HepG2 (cell line): Measurements from ENCODE around the gene LCN1. TPM values are rescaled to one million over a fixed set of nuclear protein-coding genes. Genes with fewer than 3 reads are reported as not detected.

ENCODE experiments used
- GATAD1 ChIP-seq: IDR thresholded peaks from 2 replicates; pipeline ENCODE4 v1.6.1; 2016; ENCODE audit warnings: missing genetic modification reagents, missing compliant biosample characterization
- HOXD1 ChIP-seq: sonication (generic); formaldehyde crosslinking; IDR thresholded peaks from 2 replicates; pipeline ENCODE4 v1.5.0; 2020; ENCODE audit warnings: missing genetic modification reagents
- MEIS2 ChIP-seq: sonication (generic); formaldehyde crosslinking; IDR thresholded peaks from 2 replicates; pipeline ENCODE4 v1.9.0; 2021; ENCODE audit warnings: mild to moderate bottlenecking, missing genetic modification reagents
- NPAS2 ChIP-seq: sonication (generic); formaldehyde crosslinking; IDR thresholded peaks from 2 replicates; pipeline ENCODE4 v1.8.0; 2022; ENCODE audit warnings: mild to moderate bottlenecking, missing genetic modification reagents, borderline replicate concordance
- PHF5A ChIP-seq: IDR thresholded peaks from one replicate; pipeline ENCODE4 v1.6.1; 2018; ENCODE audit warnings: low read depth, missing genetic modification reagents; ENCODE audit not compliant: unreplicated experiment
- SMARCC2 ChIP-seq: fragments of 450-650 bp; IDR thresholded peaks from 2 replicates; pipeline ENCODE4 v1.6.1; 2017; ENCODE audit warnings: antibody characterized with exemption, mild to moderate bottlenecking
- SMYD3 ChIP-seq: sonication (generic); formaldehyde crosslinking; IDR thresholded peaks from 2 replicates; pipeline ENCODE4 v1.8.1; 2023; ENCODE audit warnings: mild to moderate bottlenecking, missing genetic modification reagents
- SP1 ChIP-seq, 2 experiments: fragments of 450-650 bp in 1 of 2; sonication (generic) in 1 of 2; formaldehyde crosslinking in 1 of 2; IDR thresholded peaks; 2 replicates each; pipeline versions ENCODE4 v1.4.0 to v1.6.1; 2016 to 2020; ENCODE audit warnings: missing genetic modification reagents in 1 of 2
- TOPORS ChIP-seq: sonication (generic); formaldehyde crosslinking; IDR thresholded peaks from 2 replicates; pipeline ENCODE4 v1.8.0; 2023; ENCODE audit warnings: mild to moderate bottlenecking, missing genetic modification reagents
- ZFP90 ChIP-seq: sonication (generic); formaldehyde crosslinking; IDR thresholded peaks from 2 replicates; pipeline ENCODE4 v1.8.0; 2022; ENCODE audit warnings: missing genetic modification reagents, mild to moderate bottlenecking, inconsistent platforms, borderline replicate concordance
- ZNF589 ChIP-seq: sonication (generic); formaldehyde crosslinking; conservative IDR thresholded peaks from 2 replicates; pipeline ENCODE4 v1.8.0; 2022; ENCODE audit warnings: mild to moderate bottlenecking, moderate library complexity, missing genetic modification reagents
- ZNF749 ChIP-seq: sonication (generic); formaldehyde crosslinking; IDR thresholded peaks from 2 replicates; pipeline ENCODE4 v1.8.0; 2022; ENCODE audit warnings: mild to moderate bottlenecking, missing genetic modification reagents, moderate library complexity, borderline replicate concordance
- ZNF788 ChIP-seq: sonication (generic); formaldehyde crosslinking; IDR thresholded peaks from 2 replicates; pipeline ENCODE4 v1.5.0; 2020; ENCODE audit warnings: mild to moderate bottlenecking, missing genetic modification reagents, borderline replicate concordance
- ZNF816 ChIP-seq: sonication (generic); formaldehyde crosslinking; IDR thresholded peaks from 2 replicates; pipeline ENCODE4 v1.8.0; 2022; ENCODE audit warnings: missing genetic modification reagents, mild to moderate bottlenecking, borderline replicate concordance
- ZNF879 ChIP-seq: sonication (generic); formaldehyde crosslinking; IDR thresholded peaks from 2 replicates; pipeline ENCODE4 v1.8.1; 2023; ENCODE audit warnings: missing genetic modification reagents
- ZSCAN22 ChIP-seq: sonication (generic); formaldehyde crosslinking; IDR thresholded peaks from 2 replicates; pipeline ENCODE4 v1.4.0; 2020; ENCODE audit warnings: mild to moderate bottlenecking, missing genetic modification reagents
- polyA plus RNA-seq, 8 experiments: library from polyadenylated mRNA; depleted of rRNA in 3 of 8; stranded (reverse) in 7 of 8; unstranded in 1 of 8; fragments of >200 nt; fragmentation: Illumina TruSeq in 4 of 8; extraction: Trizol in 4 of 8; gene quantifications; 2 replicates each; pipeline versions ENCODE4 v1.2.1 to v1.2.3, GENCODE V29; 2011 to 2016; ENCODE audit warnings: low read depth in 4 of 8, missing spikeins in 1 of 8, mixed read lengths in 1 of 8; ENCODE audit not compliant: insufficient read depth in 1 of 8
- total RNA-seq, 5 experiments: library from RNA; depleted of rRNA; stranded (reverse); fragments of >200 nt; fragmentation: Illumina TruSeq; extraction: Trizol; gene quantifications; 2 replicates each; pipeline ENCODE4 v1.2.3, GENCODE V29; 2016; ENCODE audit warnings: low read depth in 1 of 5
- TF ChIP-seq, protein P1 (sequence below): sonication (generic); formaldehyde crosslinking; IDR thresholded peaks from 2 replicates; pipeline ENCODE4 v1.8.0; 2022; ENCODE audit warnings: missing genetic modification reagents, mild to moderate bottlenecking, inconsistent platforms, borderline replicate concordance
- TF ChIP-seq, protein P2 (sequence below): sonication (generic); formaldehyde crosslinking; conservative IDR thresholded peaks from 2 replicates; pipeline ENCODE4 v1.4.0; 2020; ENCODE audit warnings: mild to moderate bottlenecking, missing genetic modification reagents, moderate library complexity
- TF ChIP-seq, protein P3 (sequence below): conservative IDR thresholded peaks from 2 replicates; pipeline ENCODE4 v1.6.1; 2018; ENCODE audit warnings: missing genetic modification reagents
- TF ChIP-seq, protein P4 (sequence below): IDR thresholded peaks from 2 replicates; pipeline ENCODE4 v1.6.1; 2016; ENCODE audit warnings: missing genetic modification reagents, missing compliant biosample characterization
- TF ChIP-seq, protein P5 (sequence below): sonication (generic); formaldehyde crosslinking; IDR thresholded peaks from 2 replicates; pipeline ENCODE4 v1.4.0; 2020; ENCODE audit warnings: mild to moderate bottlenecking, missing genetic modification reagents, borderline replicate concordance

LCN1 gene
- total and polyA plus RNA-seq, 2 of the 13 experiments (the other 11 are each of a cell fraction or from before 2014, with no cell fraction given) = not detected

DNA sequence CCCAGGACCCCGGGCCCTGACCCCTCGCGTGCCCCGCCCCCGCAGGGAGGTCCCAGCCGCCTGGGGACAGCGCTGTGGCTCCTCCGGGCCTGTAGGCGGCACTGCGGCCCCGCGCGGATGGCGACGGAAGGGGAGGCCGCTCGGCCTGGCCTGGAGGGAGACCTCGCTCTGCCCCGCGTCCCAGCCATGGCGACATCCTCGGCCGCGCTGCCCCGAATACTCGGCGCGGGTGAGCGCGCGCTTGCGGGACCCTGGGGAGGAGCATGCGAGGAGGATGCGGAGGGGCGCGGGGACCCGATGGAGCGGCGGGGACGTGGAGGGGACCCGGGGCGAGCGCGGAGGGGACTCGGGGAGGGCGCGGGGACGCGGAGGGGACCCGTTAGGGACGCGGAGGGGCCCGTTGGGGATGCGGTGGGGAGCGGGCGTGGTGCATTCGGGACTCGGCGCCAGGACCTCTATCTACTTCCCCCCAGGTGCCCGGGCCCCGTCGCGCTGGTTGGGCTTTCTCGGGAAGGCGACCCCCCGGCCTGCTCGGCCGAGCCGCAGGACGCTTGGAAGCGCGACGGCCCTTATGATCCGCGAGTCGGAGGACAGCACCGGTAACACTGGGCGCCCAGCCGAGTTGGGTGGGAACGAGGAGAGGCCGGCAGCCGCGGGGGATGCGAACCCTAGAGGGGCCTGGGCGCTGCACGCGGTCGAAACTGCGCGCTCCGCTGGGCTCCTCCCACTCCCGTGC, 20.5 kb upstream of the LCN1 start, which contains the start of gene MRPS2 (continued):
- TF ChIP-seq TOPORS (CRISPR knock-in tag) (peak; percentile 40; the same call in 1 of the 2 replicates), ZNF589 (CRISPR knock-in tag) (0 out of 2 replicates have a peak, but pooled peaks have one; percentile 65), PHF5A (peak; percentile 74), SMYD3 (CRISPR knock-in tag) (no peak), MEIS2 (peak; percentile 84), NPAS2 (CRISPR knock-in tag) (0 out of 2 replicates have a peak, but pooled peaks have one; percentile 6), ZNF788 (peak; percentile 88; the same call in 1 of the 2 replicates), GATAD1 (peak; percentile 97), HOXD1 (peak; percentile 71), ZNF879 (CRISPR knock-in tag) (no peak; the same call in 1 of the 2 replicates), ZNF749 (CRISPR knock-in tag) (no peak), ZFP90 (CRISPR knock-in tag) (peak; percentile 70; the same call in 1 of the 2 replicates), SMARCC2 (no peak), SP1 (IDR thresholded peaks at IDR 0.05) (no peak), SP1 (CRISPR knock-in tag; IDR thresholded peaks at IDR 0.05) (peak; percentile 81), ZSCAN22 (CRISPR knock-in tag) (no peak), ZNF816 (peak; percentile 76; the same call in 1 of the 2 replicates)
- TF ChIP-seq, protein P1, sequence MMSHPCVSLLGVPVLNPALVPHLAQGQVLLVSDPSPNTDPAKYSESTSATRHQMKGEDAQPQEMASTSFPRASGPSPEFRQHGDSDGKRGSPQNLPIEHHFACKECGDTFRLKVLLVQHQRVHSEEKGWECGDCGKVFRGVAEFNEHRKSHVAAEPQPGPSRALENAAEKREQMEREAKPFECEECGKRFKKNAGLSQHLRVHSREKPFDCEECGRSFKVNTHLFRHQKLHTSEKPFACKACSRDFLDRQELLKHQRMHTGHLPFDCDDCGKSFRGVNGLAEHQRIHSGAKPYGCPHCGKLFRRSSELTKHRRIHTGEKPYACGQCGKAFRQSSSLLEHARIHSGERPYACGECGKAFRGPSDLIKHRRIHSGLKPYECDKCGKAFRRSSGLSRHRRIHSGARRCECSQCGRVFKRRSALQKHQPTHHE (CRISPR knock-in tag) = peak; percentile 59; the same call in 1 of the 2 replicates
- TF ChIP-seq, protein P2, sequence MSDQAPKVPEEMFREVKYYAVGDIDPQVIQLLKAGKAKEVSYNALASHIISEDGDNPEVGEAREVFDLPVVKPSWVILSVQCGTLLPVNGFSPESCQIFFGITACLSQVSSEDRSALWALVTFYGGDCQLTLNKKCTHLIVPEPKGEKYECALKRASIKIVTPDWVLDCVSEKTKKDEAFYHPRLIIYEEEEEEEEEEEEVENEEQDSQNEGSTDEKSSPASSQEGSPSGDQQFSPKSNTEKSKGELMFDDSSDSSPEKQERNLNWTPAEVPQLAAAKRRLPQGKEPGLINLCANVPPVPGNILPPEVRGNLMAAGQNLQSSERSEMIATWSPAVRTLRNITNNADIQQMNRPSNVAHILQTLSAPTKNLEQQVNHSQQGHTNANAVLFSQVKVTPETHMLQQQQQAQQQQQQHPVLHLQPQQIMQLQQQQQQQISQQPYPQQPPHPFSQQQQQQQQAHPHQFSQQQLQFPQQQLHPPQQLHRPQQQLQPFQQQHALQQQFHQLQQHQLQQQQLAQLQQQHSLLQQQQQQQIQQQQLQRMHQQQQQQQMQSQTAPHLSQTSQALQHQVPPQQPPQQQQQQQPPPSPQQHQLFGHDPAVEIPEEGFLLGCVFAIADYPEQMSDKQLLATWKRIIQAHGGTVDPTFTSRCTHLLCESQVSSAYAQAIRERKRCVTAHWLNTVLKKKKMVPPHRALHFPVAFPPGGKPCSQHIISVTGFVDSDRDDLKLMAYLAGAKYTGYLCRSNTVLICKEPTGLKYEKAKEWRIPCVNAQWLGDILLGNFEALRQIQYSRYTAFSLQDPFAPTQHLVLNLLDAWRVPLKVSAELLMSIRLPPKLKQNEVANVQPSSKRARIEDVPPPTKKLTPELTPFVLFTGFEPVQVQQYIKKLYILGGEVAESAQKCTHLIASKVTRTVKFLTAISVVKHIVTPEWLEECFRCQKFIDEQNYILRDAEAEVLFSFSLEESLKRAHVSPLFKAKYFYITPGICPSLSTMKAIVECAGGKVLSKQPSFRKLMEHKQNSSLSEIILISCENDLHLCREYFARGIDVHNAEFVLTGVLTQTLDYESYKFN = no peak; the same call in 1 of the 2 replicates
- TF ChIP-seq, protein P3, sequence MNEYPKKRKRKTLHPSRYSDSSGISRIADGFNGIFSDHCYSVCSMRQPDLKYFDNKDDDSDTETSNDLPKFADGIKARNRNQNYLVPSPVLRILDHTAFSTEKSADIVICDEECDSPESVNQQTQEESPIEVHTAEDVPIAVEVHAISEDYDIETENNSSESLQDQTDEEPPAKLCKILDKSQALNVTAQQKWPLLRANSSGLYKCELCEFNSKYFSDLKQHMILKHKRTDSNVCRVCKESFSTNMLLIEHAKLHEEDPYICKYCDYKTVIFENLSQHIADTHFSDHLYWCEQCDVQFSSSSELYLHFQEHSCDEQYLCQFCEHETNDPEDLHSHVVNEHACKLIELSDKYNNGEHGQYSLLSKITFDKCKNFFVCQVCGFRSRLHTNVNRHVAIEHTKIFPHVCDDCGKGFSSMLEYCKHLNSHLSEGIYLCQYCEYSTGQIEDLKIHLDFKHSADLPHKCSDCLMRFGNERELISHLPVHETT (CRISPR knock-in tag) = peak; percentile 85
- TF ChIP-seq, protein P4, sequence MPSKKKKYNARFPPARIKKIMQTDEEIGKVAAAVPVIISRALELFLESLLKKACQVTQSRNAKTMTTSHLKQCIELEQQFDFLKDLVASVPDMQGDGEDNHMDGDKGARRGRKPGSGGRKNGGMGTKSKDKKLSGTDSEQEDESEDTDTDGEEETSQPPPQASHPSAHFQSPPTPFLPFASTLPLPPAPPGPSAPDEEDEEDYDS = peak; percentile 69
- TF ChIP-seq, protein P5, sequence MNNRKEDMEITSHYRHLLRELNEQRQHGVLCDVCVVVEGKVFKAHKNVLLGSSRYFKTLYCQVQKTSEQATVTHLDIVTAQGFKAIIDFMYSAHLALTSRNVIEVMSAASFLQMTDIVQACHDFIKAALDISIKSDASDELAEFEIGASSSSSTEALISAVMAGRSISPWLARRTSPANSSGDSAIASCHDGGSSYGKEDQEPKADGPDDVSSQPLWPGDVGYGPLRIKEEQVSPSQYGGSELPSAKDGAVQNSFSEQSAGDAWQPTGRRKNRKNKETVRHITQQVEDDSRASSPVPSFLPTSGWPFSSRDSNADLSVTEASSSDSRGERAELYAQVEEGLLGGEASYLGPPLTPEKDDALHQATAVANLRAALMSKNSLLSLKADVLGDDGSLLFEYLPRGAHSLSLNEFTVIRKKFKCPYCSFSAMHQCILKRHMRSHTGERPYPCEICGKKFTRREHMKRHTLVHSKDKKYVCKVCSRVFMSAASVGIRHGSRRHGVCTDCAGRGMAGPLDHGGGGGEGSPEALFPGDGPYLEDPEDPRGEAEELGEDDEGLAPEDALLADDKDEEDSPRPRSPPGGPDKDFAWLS (CRISPR knock-in tag) = no peak
